Stimulated activated naive B cell treated with anti-CD40 and anti-IgM and Interleukin-4, amounts not matched to agents 10 μg/mL and 1 μg/mL and 100 μg/mL, for 72 hours (primary cell): ENCODE results near the gene HSPA5.
A peak's percentile ranks its signal among the peaks of the same experiment; 100 is the strongest.
"Not testable (repeated sequence)": the region's sequence is repeated elsewhere in the genome, so short reads cannot be mapped to it uniquely, and the experiment has no call there.

Source experiments
- ATAC-seq, 2 donors: fragments of 150-1000 bp; cut with Tn5 transposase; replicated peaks; 2 replicates each; pipeline ENCODE4 v1.10.0; 2021; ENCODE audit warnings: moderate library complexity in 1 of 2
- DNase-seq: peaks from one replicate; pipeline ENCODE4 v3.0.0; 2021
- H3K27ac Mint-ChIP-seq: one replicate; pipeline ENCODE4 v1.8.0; 2022; ENCODE audit warnings: mild to moderate bottlenecking, mixed read lengths
- H3K27me3 Mint-ChIP-seq, 2 donors: one replicate each; pipeline ENCODE4 v1.8.0; 2022; ENCODE audit warnings: mixed read lengths in 2 of 2
- H3K36me3 Mint-ChIP-seq, 2 donors: one replicate each; pipeline ENCODE4 v1.8.0; 2022; ENCODE audit warnings: mixed read lengths in 2 of 2, mild to moderate bottlenecking in 1 of 2
- H3K4me1 Mint-ChIP-seq, 2 donors: one replicate each; pipeline ENCODE4 v1.8.0; 2022; ENCODE audit warnings: mixed read lengths in 2 of 2, mild to moderate bottlenecking in 1 of 2
- H3K4me3 Mint-ChIP-seq, 2 donors: one replicate each; pipeline ENCODE4 v1.8.0; 2022; ENCODE audit warnings: mild to moderate bottlenecking in 2 of 2, mixed read lengths in 2 of 2, moderate library complexity in 1 of 2
- H3K9me3 Mint-ChIP-seq, 2 donors: one replicate each; pipeline ENCODE4 v1.8.0; 2022; ENCODE audit warnings: mixed read lengths in 2 of 2, mild to moderate bottlenecking in 1 of 2

Gene HSPA5

DNA sequence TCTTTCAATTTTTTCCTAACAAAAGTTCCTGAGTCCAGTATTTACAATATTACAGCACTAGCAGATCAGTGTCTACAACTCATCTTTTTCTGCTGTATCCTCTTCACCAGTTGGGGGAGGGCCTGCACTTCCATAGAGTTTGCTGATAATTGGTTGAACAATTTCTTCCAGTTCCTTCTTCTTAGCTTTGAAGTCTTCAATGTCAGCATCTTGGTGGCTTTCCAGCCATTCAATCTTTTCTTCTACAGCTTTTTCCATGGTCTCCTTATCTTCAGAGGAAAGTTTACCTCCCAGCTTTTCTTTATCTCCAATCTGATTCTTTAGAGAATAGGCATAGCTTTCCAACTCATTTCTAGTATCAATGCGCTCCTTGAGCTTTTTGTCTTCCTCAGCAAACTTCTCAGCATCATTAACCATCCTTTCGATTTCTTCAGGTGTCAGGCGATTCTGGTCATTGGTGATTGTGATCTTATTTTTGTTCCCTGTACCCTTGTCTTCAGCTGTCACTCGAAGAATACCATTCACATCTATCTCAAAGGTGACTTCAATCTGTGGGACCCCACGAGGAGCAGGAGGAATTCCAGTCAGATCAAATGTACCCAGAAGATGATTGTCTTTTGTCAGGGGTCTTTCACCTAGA lies 4.5 kb downstream of the HSPA5 start:
- not testable (repeated sequence) for ATAC-seq, H3K9me3 Mint-ChIP-seq, H3K27me3 Mint-ChIP-seq, DNase-seq
- Mint-ChIP-seq H3K36me3 (peaks cover 40 to 56% of the 10 kb centered on the region in 2 donors), H3K4me3 (peak overlapping the region; percentile 38 to 60), H3K4me1 (peaks cover 29 to 51% of the 10 kb centered on the region in 2 donors), H3K27ac (peak overlapping the region; percentile 51)

DNA sequence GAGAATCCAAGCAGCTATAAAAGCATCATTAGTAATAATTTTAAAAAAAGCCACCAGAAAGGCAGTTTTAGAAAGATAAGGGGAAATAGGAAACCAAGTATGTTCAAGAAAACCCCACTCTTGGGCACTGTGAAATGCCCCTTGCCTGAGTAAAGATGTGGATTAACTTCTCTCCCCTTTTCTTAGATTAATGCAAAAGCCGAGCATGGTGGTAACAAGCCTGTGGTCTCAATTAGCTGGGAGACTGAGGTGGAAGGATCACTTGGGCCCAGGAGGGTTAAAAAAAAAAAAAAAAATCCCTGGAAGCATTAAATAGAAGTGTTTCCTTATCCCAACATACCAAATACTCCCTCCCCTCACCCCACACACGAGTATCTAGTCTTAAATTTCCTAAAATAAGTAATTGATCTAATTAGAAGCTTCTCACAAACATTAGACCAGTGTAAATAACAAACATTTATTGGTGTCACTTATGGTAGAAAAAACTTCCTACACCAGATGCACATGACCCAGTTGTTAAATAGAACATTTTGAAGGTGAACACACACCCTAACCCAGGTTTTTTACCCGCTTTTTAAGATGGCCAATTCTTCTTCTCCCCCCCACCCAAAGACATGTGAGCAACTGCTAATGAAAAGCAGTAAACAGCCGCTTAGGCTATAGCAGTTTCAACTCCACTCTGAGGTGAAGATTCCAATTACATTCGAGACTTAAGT lies 5.2 kb downstream of the HSPA5 start:
- Mint-ChIP-seq H3K4me1 (peaks cover 26 to 48% of the 10 kb centered on the region in 2 donors), H3K27me3 (no peaks in the 10 kb centered on the region), H3K4me3 (peak overlapping the region; percentile 23 to 38), H3K9me3 (no peaks in the 10 kb centered on the region), H3K27ac (peak overlapping the region; percentile 67), H3K36me3 (peaks cover 37 to 52% of the 10 kb centered on the region in 2 donors)
- ATAC-seq (no peak), DNase-seq (no peak)

DNA sequence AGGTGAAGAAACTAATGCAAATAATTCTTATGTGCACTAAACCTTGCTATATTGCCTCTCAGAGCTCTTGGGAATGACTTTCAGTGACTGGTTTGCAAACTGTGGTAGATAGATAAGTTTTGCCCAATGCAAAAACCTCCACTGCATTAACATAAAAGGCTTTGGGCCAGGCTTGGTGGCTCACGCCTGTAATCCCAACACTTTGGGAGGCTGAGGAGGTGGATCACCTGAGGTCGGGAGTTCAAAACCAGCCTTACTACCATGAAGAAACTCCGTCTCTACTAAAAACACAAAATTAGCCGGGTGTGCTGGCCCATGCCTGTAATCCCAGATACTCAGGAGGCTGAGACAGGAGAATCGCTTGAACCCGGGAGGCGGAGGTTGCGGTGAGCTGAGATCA lies 7.0 kb downstream of the HSPA5 start:
- not testable (repeated sequence) for DNase-seq, H3K27ac Mint-ChIP-seq, ATAC-seq, H3K27me3 Mint-ChIP-seq, H3K4me3 Mint-ChIP-seq, H3K9me3 Mint-ChIP-seq
- Mint-ChIP-seq H3K4me1 (peaks cover 23 to 39% of the 10 kb centered on the region in 2 donors), H3K36me3 (peaks cover 35 to 57% of the 10 kb centered on the region in 2 donors)

- Mint-ChIP-seq H3K36me3 (peaks cover 30 to 53% of the 10 kb centered on the region in 2 donors), H3K27ac (no peak overlapping the region), H3K27me3 (no peaks in the 10 kb centered on the region), H3K4me1 (peaks cover 20 to 35% of the 10 kb centered on the region in 2 donors), H3K9me3 (no peaks in the 10 kb centered on the region), H3K4me3 (no peak overlapping the region)
- no peak for DNase-seq
- ATAC-seq: no peak
These were observed 7.5 kb downstream of the HSPA5 start for GRCh38 chr9:125233678-125234077.

DNA sequence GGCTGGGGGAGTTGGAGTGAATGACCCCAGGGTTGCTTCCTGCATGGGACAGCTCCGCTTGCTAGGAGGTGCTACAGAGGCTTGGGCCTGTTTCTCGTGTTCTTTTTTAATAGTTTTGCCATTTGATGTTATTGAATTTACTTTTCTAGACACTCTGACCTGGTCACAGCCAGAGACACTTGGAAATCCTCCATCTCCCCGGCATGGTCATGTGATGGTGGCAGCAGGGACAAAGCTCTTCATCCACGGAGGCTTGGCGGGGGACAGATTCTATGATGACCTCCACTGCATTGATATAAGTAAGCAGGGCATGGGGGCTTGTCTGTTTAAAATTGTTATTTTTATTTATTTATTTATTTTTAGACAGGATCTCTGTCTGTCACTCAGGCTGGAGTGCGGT lies 13.4 kb downstream of the HSPA5 start:
- no peak overlapping the region for H3K4me3 Mint-ChIP-seq
- H3K27me3 Mint-ChIP-seq: no peaks in the 10 kb centered on the region
- ATAC-seq: no peak
- no peaks in the 10 kb centered on the region for H3K9me3 Mint-ChIP-seq
- no peak overlapping the region for H3K27ac Mint-ChIP-seq
- peaks cover 11 to 23% of the 10 kb centered on the region in 2 donors for H3K36me3 Mint-ChIP-seq
- no peak for DNase-seq
- no peaks in the 10 kb centered on the region for H3K4me1 Mint-ChIP-seq

DNA sequence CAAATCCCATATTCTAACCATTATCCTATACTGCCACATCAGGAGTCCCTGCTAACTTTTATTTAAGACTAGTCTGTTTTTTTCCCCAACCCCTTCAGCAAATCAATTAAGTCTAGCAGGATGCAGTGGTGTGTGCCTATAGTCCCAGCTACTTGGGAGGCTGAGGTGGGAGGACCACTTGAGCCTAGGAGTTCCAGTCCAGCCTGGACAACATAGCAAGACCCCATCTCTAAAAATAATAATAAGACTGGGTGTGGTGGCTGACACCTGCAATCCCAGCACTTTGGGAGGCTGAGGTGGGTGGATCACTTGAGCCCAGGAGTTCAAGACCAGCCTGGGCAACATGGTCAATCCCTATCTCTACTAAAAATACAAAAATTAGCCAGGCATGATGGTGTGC lies 16.3 kb downstream of the HSPA5 start:
- not testable (repeated sequence) for H3K9me3 Mint-ChIP-seq, H3K27me3 Mint-ChIP-seq, H3K4me1 Mint-ChIP-seq, H3K4me3 Mint-ChIP-seq, ATAC-seq, DNase-seq, H3K27ac Mint-ChIP-seq
- peaks cover 10 to 29% of the 10 kb centered on the region in 2 donors for H3K36me3 Mint-ChIP-seq

- DNase-seq (no peak), ATAC-seq (no peak)
- H3K27ac Mint-ChIP-seq: no peak overlapping the region
- H3K4me1 Mint-ChIP-seq: no peaks in the 10 kb centered on the region
- H3K9me3 Mint-ChIP-seq: no peaks in the 10 kb centered on the region
- H3K36me3 Mint-ChIP-seq: peaks cover 23 to 44% of the 10 kb centered on the region in 2 donors
- H3K4me3 Mint-ChIP-seq: no peak overlapping the region
- no peaks in the 10 kb centered on the region for H3K27me3 Mint-ChIP-seq
These were observed 22.5 kb downstream of the HSPA5 start for GRCh38 chr9:125218621-125219020.

DNA sequence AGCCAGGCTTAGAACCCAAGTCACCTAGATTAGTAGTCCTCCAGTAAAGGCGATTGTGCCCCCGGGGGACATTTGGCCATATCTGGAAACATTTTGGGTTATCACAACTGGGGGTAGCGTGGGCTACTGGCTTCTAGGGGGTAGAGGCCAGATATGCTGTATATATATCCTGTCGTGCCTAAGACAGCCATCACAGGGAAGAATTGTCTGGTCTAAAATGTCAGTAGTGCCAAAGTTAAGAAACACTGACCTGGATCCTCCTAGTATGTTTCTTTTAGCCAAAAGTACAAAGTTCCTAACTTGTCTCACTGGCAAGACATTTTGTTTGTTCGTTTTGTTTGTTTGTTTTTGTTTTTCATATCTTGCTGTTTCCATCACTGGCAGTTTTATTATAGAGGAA lies 27.0 kb downstream of the HSPA5 start:
- DNase-seq: no peak
- no peaks in the 10 kb centered on the region for H3K27me3 Mint-ChIP-seq
- ATAC-seq: no peak
- no peaks in the 10 kb centered on the region for H3K9me3 Mint-ChIP-seq
- H3K27ac Mint-ChIP-seq: no peak overlapping the region
- no peak overlapping the region for H3K4me3 Mint-ChIP-seq
- H3K36me3 Mint-ChIP-seq: peaks cover 28 to 48% of the 10 kb centered on the region in 2 donors
- peaks cover 0 to 2% of the 10 kb centered on the region in 2 donors for H3K4me1 Mint-ChIP-seq

GRCh38 chr9:125204477-125204876 lies 36.7 kb downstream of the HSPA5 start:
- peaks cover 9 to 10% of the 10 kb centered on the region in 2 donors for H3K4me1 Mint-ChIP-seq
- no peak for ATAC-seq
- H3K27me3 Mint-ChIP-seq: no peaks in the 10 kb centered on the region
- peaks cover 0 to 2% of the 10 kb centered on the region in 2 donors for H3K9me3 Mint-ChIP-seq
- DNase-seq: no peak
- H3K27ac Mint-ChIP-seq: peak overlapping the region; percentile 11
- no peak overlapping the region for H3K4me3 Mint-ChIP-seq
- H3K36me3 Mint-ChIP-seq: peaks cover 29 to 55% of the 10 kb centered on the region in 2 donors

GRCh38 chr9:125202846-125203618 lies 38.1 kb downstream of the HSPA5 start:
- Mint-ChIP-seq H3K4me3 (no peak overlapping the region), H3K27me3 (no peaks in the 10 kb centered on the region), H3K9me3 (peaks cover 0 to 2% of the 10 kb centered on the region in 2 donors), H3K4me1 (peaks cover 9 to 10% of the 10 kb centered on the region in 2 donors), H3K27ac (no peak overlapping the region), H3K36me3 (peaks cover 23 to 44% of the 10 kb centered on the region in 2 donors)
- ATAC-seq: no peak
- DNase-seq: no peak

DNA sequence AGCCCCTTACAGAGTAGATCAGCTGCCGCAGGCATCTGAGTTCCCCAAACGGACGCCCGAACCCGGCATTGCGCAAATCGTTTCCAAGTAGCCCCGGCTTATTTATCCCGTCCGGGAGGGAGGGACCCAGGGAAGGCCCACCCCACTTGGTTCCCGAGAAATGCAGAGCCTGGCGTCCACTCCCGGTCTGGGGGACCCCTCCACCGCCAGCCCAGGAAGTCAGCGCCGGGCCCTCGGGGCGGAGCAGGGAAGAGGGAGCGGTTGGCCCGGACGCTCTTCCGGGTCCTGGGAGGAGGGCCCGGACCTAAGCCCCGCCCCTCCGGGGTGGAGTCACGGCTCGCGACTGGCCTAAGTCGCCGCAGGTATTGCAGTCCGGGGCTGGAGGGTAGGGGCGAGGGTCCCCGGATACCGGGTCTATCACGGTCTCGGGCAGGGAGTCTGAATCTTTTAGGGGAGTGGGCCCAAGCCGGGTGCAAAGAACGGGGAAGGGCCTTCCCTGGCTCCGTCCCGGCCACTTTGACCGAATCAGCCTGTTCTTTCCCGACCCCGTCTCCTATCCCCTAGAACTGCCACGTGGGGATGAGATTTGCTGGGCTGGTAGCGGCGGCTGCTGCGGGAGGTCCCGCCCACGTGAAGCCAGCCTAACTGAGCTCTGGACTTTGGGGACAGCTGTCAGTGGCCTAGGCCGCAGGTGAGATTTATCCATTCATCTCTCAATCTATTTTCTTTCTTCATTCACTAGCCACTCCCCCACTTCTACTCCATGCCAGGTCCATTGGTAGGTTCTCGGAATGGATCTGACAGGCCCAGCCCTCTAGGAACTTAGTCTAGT lies 40.7 kb downstream of the HSPA5 start, which contains the start of gene RABEPK:
RABEPK (plus strand) TSS at position 327 of the 832 bp plus-strand sequence. CDS start 2,472 bp downstream, outside the sequence.
- peaks cover 0 to 2% of the 10 kb centered on the region in 2 donors for H3K9me3 Mint-ChIP-seq
- no peaks in the 10 kb centered on the region for H3K27me3 Mint-ChIP-seq
- H3K4me1 Mint-ChIP-seq: peaks cover 9 to 10% of the 10 kb centered on the region in 2 donors
- peak within 1 kb of the TSS; percentile 97 for H3K27ac Mint-ChIP-seq
- peaks cover 9 to 20% of the 10 kb centered on the region in 2 donors for H3K36me3 Mint-ChIP-seq
- peak within 1 kb of the TSS; percentile 91 to 98 for H3K4me3 Mint-ChIP-seq
- peak; percentile 86 for DNase-seq
- peak; percentile 98 to 99 for ATAC-seq

DNA sequence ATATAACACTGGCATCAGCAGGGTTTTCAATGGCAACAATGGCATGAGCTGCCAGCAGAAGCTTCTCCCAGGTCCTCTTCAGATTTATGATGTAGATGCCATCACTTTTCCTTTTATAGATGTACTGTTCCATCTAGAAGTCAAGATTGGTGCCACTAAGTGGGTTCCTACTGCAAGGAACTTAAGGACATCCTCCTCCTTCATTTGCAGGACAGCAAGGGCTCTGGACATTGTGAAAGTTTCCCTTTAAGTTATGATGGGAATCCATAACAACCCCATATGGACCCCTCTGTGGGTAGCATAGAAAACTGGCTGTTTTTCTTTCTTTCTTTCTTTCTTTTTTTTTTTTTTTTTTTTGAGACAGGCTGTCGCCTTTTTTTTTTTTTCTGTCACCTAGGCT lies 45.6 kb downstream of the HSPA5 start:
- peaks cover 2 to 13% of the 10 kb centered on the region in 2 donors for H3K4me1 Mint-ChIP-seq
- not testable (repeated sequence) for ATAC-seq, H3K27me3 Mint-ChIP-seq, H3K9me3 Mint-ChIP-seq, H3K4me3 Mint-ChIP-seq, DNase-seq, H3K36me3 Mint-ChIP-seq, H3K27ac Mint-ChIP-seq

- H3K27ac Mint-ChIP-seq, DNase-seq, H3K9me3 Mint-ChIP-seq, H3K27me3 Mint-ChIP-seq, H3K4me3 Mint-ChIP-seq, H3K36me3 Mint-ChIP-seq, ATAC-seq: not testable (repeated sequence)
- H3K4me1 Mint-ChIP-seq: peaks cover under 1 to 11% of the 10 kb centered on the region in 2 donors
These were observed 46.7 kb downstream of the HSPA5 start for GRCh38 chr9:125194466-125194865.
